LNCaP clone FGC (cell line): ENCODE measurements around the gene MAP1LC3B2.
"Not testable (repeated sequence)": the region's sequence is repeated elsewhere in the genome, so short reads cannot be mapped to it uniquely, and the experiment has no call there.

Experiments
- DNase-seq: peaks from one replicate; pipeline ENCODE4 v3.0.0-alpha.2; 2011; ENCODE audit warnings: low read depth
- H3K4me3 ChIP-seq: 2 replicates; pipeline ENCODE4 v1.5.1; 2011; ENCODE audit warnings: mild to moderate bottlenecking, low read depth, low read length, control low read depth
- CTCF ChIP-seq: IDR thresholded peaks from 2 replicates; pipeline ENCODE4 v1.5.1; 2012; ENCODE audit warnings: mild to moderate bottlenecking; ENCODE audit not compliant: control insufficient read depth, insufficient read depth; ENCODE audit errors: extremely low read depth

MAP1LC3B2 gene

DNA sequence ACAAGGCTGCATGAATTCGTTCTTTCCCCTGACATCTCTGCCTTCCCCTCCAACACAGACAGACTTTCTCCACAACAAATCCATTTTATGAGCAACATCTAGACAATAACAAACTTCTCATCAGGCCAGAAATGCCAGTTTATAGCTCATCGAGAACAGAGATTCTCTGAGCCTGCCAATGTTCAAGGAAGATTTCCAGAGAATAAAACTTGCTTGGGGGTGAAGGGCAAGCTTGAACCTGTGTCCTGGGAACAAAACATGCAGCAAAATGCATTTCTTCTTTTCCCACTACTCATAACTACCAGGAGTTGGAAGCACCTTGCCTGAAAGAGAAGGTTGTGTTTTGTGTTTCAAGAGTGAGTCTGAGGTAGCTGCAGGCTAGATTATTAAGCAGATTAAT, 6.8 kb downstream of the MAP1LC3B2 start:
- no peak for DNase-seq
- no peak overlapping the region for H3K4me3 ChIP-seq
- TF ChIP-seq CTCF, result no peak

DNA sequence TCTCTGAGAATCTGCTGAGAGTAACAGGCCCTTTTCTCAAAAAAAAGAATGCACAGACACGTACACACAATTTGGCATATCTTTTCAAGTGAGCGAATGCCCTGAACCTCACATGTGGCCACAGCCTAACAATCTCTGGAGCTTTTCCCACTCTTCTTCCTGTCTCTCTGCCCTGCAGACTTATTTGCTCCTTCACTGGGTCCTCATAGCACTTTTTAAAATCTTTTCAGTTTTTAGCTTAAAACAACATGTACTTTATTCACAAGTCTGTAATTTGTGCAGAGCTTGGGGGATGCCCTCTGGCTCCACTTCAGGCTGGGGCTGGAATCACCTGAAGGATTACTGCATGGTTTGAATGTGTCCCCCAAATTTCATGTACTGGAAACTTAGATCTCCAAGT, 9.0 kb downstream of the MAP1LC3B2 start:
- no peak for DNase-seq
- H3K4me3 ChIP-seq, result no peak overlapping the region
- no peak for TF ChIP-seq CTCF

GRCh38 chr12:116571089-116571488, 11.9 kb downstream of the MAP1LC3B2 start:
- H3K4me3 ChIP-seq, result no peak overlapping the region
- DNase-seq, result no peak
- no peak for TF ChIP-seq CTCF

- no peak for DNase-seq
- no peak overlapping the region for H3K4me3 ChIP-seq
These were observed 14.6 kb downstream of the MAP1LC3B2 start for GRCh38 chr12:116573776-116574175.

GRCh38 chr12:116575754-116576153, 16.6 kb downstream of the MAP1LC3B2 start:
- H3K4me3 ChIP-seq, DNase-seq: not testable (repeated sequence)

More at GRCh38 chr12:116573776-116574175, 14.6 kb downstream of the MAP1LC3B2 start:
- TF ChIP-seq CTCF, result no peak

GRCh38 chr12:116577154-116577561, 18.0 kb downstream of the MAP1LC3B2 start:
- TF ChIP-seq CTCF, result no peak
- no peak for DNase-seq

DNA sequence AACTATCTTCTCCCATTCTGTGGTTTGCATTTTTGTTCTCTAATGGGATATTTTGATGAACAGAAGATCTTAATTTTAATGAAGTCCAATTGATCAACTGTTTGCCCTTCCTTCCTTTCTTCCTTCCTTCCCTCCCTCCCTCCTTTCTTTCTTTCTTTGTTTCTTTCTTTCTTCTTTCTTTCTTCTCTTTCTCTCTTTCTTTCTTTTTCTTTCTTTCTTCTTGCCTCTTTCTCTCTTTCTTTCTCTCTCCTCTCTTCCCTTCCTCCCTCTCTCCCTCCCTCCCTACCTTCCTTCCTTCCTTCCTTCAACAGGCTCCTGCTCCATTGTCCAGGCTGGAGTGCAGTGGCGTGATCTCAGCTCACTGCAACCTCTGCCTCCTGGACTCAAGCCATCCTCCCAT, 18.9 kb downstream of the MAP1LC3B2 start:
- DNase-seq, result no peak
- TF ChIP-seq CTCF, result no peak
- no peak overlapping the region for H3K4me3 ChIP-seq

More at GRCh38 chr12:116577154-116577561, 18.0 kb downstream of the MAP1LC3B2 start:
- H3K4me3 ChIP-seq, result no peak overlapping the region
